Left lung (tissue), 10 donors: ENCODE measurements around the gene BACE2. TPM values are rescaled to one million over a fixed set of nuclear protein-coding genes. Genes with fewer than 3 reads are reported as not detected.

Experiments
- ATAC-seq: fragments of 200-7000 bp; cut with Tn5 transposase; one replicate; pipeline ENCODE4 v1.9.1; 2020; ENCODE audit warnings: moderate library complexity
- DNase-seq, 4 donors: peaks; one replicate each; pipeline ENCODE4 v3.0.0-alpha.2; 2013 to 2020
- H3K27ac ChIP-seq, 2 donors: fragments of 200-600 bp; sonication (generic) in 1 of 2; one replicate each; pipeline versions ENCODE4 v1.5.0 to v1.8.0; 2020 to 2021
- H3K27me3 ChIP-seq, 2 donors: fragments of 200-600 bp; sonication (generic) in 1 of 2; one replicate each; pipeline versions ENCODE4 v1.5.0 to v1.8.0; 2020 to 2021
- H3K36me3 ChIP-seq, 2 donors: fragments of 200-600 bp; sonication (generic) in 1 of 2; one replicate each; pipeline versions ENCODE4 v1.5.0 to v1.8.0; 2020 to 2021
- H3K4me1 ChIP-seq, 2 donors: fragments of 200-600 bp; one replicate each; pipeline ENCODE4 v1.8.0; 2021
- H3K4me3 ChIP-seq, 2 donors: fragments of 200-600 bp; sonication (generic) in 1 of 2; one replicate each; pipeline versions ENCODE4 v1.5.0 to v1.8.0; 2020 to 2021; ENCODE audit warnings: mild to moderate bottlenecking in 1 of 2
- H3K9me3 ChIP-seq, 2 donors: fragments of 200-600 bp; sonication (generic) in 1 of 2; one replicate each; pipeline versions ENCODE4 v1.5.0 to v1.8.0; 2020 to 2021
- intact Hi-C, 2 donors: fragments of 100-400 bp; cut with DNase I; formaldehyde crosslinking; loops; one replicate each; pipeline versions ENCODE4 v1.11.2 to v1.14.2; 2022
- polyA plus RNA-seq, 6 donors: library from polyadenylated mRNA; unstranded; fragments of 120-200 nt; gene quantifications; one replicate each; pipeline ENCODE4 v1.2.1, GENCODE V29; 2013; ENCODE audit not compliant: insufficient read length in 6 of 6
- total RNA-seq, 2 donors: library from RNA; stranded (reverse); fragmentation: NEBNext Ultra II Directional; extraction: Animal tissue kit (Norgen Biotek cat#: 25700); gene quantifications; one replicate each; pipeline ENCODE4 v1.2.1, GENCODE V29; 2021
- TF ChIP-seq, protein P1 (sequence below), 2 donors: fragments of 200-600 bp; sonication (generic) in 1 of 2; IDR thresholded peaks; one replicate each; pipeline versions ENCODE4 v1.5.0 to v1.8.0; 2021; ENCODE audit warnings: antibody characterized with exemption in 2 of 2
- donor health status: DM: no; HTN: yes; CAD: no.
- donor health status: DM: no; HTN: no; CAD: no.

The BACE2 gene
- total and polyA plus RNA-seq, 8 donors, result 29.2 to 44.6 (median 35.0) TPM

DNA sequence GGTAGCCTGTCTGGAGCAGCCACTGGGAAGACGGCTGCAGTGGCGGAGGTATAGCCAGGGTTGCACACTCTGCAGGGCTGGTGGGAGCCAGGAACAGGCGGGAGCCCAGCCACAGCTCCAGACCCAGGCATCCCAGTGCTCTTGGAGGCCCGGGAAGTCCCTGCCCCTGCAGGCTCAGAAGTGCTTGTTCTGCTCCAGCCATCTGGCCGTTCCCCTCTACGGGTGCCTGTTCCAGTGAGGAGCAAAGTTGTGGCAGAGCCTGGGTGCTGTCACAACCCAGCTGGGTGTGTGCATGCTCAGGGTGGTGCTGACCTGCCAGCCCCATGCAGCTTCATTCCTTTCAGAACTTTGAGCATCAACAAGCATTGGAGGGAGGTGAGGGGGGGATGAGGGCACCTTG, 31.7 kb upstream of the BACE2 start:
- Histone ChIP-seq H3K4me3 (no peak overlapping the region), H3K9me3 (no peaks in the 10 kb centered on the region), H3K27me3 (no peaks in the 10 kb centered on the region), H3K27ac (no peak overlapping the region), H3K36me3 (no peaks in the 10 kb centered on the region), H3K4me1 (no peaks in the 10 kb centered on the region)
- DNase-seq (no peak), ATAC-seq (no peak)
- intact Hi-C loops, result no loop called here
- TF ChIP-seq, protein P1, sequence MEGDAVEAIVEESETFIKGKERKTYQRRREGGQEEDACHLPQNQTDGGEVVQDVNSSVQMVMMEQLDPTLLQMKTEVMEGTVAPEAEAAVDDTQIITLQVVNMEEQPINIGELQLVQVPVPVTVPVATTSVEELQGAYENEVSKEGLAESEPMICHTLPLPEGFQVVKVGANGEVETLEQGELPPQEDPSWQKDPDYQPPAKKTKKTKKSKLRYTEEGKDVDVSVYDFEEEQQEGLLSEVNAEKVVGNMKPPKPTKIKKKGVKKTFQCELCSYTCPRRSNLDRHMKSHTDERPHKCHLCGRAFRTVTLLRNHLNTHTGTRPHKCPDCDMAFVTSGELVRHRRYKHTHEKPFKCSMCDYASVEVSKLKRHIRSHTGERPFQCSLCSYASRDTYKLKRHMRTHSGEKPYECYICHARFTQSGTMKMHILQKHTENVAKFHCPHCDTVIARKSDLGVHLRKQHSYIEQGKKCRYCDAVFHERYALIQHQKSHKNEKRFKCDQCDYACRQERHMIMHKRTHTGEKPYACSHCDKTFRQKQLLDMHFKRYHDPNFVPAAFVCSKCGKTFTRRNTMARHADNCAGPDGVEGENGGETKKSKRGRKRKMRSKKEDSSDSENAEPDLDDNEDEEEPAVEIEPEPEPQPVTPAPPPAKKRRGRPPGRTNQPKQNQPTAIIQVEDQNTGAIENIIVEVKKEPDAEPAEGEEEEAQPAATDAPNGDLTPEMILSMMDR (IDR thresholded peaks at IDR 0.05), result no peak

DNA sequence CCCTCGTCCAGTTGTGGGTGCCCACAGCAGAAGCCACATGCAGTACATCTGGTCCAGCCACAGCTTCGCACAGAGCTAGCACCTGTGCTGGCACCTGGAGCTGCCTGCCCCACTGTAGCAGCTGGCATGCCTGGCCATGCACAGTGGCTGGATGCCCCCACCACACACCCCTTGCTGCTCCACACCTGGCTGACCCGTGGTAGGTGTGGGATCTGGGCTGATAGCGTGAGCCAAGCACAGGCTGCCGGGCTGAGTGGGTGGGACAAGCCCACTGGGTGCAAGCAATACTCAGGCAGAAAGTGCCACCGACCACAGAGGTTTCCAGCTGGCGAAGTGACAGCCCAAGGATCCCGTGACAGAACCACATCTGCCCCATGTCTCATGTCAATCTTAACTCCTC, 30.6 kb upstream of the BACE2 start:
- no peaks in the 10 kb centered on the region for H3K27me3 ChIP-seq
- H3K36me3 ChIP-seq, result no peaks in the 10 kb centered on the region
- DNase-seq (no peak), ATAC-seq (no peak)
- no peak overlapping the region for H3K27ac ChIP-seq
- intact Hi-C loops, result no loop called here
- no peak overlapping the region for H3K4me3 ChIP-seq
- peaks cover 0 to 9% of the 10 kb centered on the region in 2 donors for H3K4me1 ChIP-seq
- no peaks in the 10 kb centered on the region for H3K9me3 ChIP-seq
- TF ChIP-seq, protein P1 (IDR thresholded peaks at IDR 0.05), result no peak

DNA sequence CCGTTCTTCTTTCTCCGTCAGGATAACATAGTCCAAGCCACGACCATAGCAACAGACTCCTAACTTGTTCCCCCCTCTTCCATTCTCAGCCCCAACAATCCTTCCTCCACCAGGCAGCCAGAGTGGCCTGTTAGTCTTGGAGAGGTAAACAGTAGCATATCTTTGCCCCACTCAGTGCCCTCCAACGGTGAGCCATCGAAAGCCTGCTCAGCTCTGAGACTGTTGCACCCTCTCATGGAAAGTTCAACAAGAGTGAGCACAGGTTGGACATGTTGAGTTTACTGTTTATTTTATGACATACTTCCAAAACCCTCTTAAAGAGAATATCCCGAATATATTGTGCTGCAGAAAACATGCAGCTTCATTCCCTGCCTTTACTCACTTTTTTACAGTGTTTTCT, 30.1 kb upstream of the BACE2 start:
- Histone ChIP-seq H3K4me3 (no peak overlapping the region), H3K27ac (no peak overlapping the region), H3K9me3 (no peaks in the 10 kb centered on the region), H3K36me3 (no peaks in the 10 kb centered on the region), H3K4me1 (peaks cover 0 to 10% of the 10 kb centered on the region in 2 donors), H3K27me3 (no peaks in the 10 kb centered on the region)
- TF ChIP-seq, protein P1 (IDR thresholded peaks at IDR 0.05), result no peak
- no peak for ATAC-seq
- DNase-seq, result no peak
- intact Hi-C loops, result no loop called here

DNA sequence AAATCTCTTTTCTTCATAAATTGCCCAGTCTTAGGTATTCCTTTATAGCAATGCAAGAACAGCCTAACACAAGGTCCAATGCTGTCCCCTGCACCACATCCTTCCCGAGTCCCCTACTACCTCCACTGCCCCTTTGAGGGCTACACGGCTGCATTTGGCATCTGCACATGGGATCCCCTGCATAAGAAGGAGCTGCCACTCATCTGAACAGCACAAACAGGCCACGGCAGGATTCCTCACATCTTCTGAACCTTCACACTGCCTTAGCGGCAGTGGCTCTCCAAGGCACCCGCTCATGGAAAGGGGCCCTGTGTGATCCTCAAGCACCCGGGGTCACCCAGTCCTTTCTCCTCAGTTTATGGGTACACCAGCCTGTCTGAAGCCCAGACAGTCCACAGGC, 29.2 kb upstream of the BACE2 start:
- Histone ChIP-seq H3K27me3 (no peaks in the 10 kb centered on the region), H3K4me3 (no peak overlapping the region), H3K4me1 (peaks cover 0 to 10% of the 10 kb centered on the region in 2 donors), H3K36me3 (no peaks in the 10 kb centered on the region), H3K27ac (no peak overlapping the region), H3K9me3 (no peaks in the 10 kb centered on the region)
- no peak for ATAC-seq
- DNase-seq, result no peak
- intact Hi-C loops, result no loop called here
- TF ChIP-seq, protein P1 (IDR thresholded peaks at IDR 0.05), result no peak

DNA sequence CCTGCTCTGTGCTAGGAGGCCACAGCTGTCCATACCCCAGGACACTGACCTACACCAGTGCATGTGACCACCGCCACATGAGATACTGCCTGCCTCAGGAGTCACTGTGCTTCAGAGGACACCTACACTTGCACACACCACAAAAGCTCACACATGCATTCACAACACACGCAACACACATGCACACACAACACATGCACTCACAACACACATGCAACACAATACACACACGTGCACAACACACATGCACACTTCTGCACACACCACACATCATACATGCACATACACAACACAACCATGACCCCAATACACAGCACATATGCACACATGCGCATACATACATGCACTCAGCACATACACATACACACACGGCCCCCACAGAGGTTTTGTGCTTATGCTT, 28.7 kb upstream of the BACE2 start:
- intact Hi-C loops, result no loop called here
- Histone ChIP-seq H3K27me3 (no peaks in the 10 kb centered on the region), H3K4me3 (no peak overlapping the region), H3K9me3 (no peaks in the 10 kb centered on the region), H3K36me3 (no peaks in the 10 kb centered on the region), H3K4me1 (peaks cover 0 to 10% of the 10 kb centered on the region in 2 donors), H3K27ac (no peak overlapping the region)
- ATAC-seq (no peak), DNase-seq (no peak)
- TF ChIP-seq, protein P1 (IDR thresholded peaks at IDR 0.05), result no peak
